Heart right ventricle (tissue), 16 donors: ENCODE data around the gene GTF2E1. TPM values are rescaled to one million over a fixed set of nuclear protein-coding genes. Genes with fewer than 3 reads are reported as not detected.
"Not testable (repeated sequence)": the region's sequence is repeated elsewhere in the genome, so short reads cannot be mapped to it uniquely, and the experiment has no call there.

Experiments
- ATAC-seq, 8 donors: fragments of 200-7000 bp; cut with Tn5 transposase; one replicate each; pipeline ENCODE4 v1.9.1; 2020; ENCODE audit warnings: mild to moderate bottlenecking in 8 of 8, moderate library complexity in 8 of 8, moderate number of reproducible peaks in 1 of 8
- DNase-seq, 2 donors: peaks; one replicate each; pipeline ENCODE4 v3.0.0-alpha.2; 2020
- H3K27ac ChIP-seq, 10 donors: fragments of 200-600 bp; sonication (generic) in 2 of 10; one replicate each; pipeline versions ENCODE4 v1.5.0 to v1.8.0; 2020 to 2022; ENCODE audit warnings: mild to moderate bottlenecking in 3 of 10
- H3K27me3 ChIP-seq, 7 donors: fragments of 200-600 bp; one replicate each; pipeline ENCODE4 v1.8.0; 2021 to 2022; ENCODE audit warnings: mild to moderate bottlenecking in 2 of 7
- H3K36me3 ChIP-seq, 9 donors: fragments of 200-600 bp; sonication (generic) in 1 of 9; one replicate each; pipeline versions ENCODE4 v1.5.0 to v1.8.0; 2020 to 2022; ENCODE audit warnings: mild to moderate bottlenecking in 2 of 9
- H3K4me1 ChIP-seq, 9 donors: fragments of 200-600 bp; sonication (generic) in 1 of 9; one replicate each; pipeline versions ENCODE4 v1.5.0 to v1.8.0; 2020 to 2022; ENCODE audit warnings: mild to moderate bottlenecking in 4 of 9
- H3K4me3 ChIP-seq, 10 donors: fragments of 200-600 bp; sonication (generic) in 2 of 10; one replicate each; pipeline versions ENCODE4 v1.5.0 to v1.8.0; 2020 to 2022; ENCODE audit warnings: mild to moderate bottlenecking in 7 of 10, moderate library complexity in 2 of 10
- H3K9me3 ChIP-seq, 11 donors: fragments of 200-600 bp in 10 of 11; sonication (generic) in 2 of 11; one replicate each; pipeline versions ENCODE4 v1.5.0 to v1.8.0; 2013 to 2022; ENCODE audit warnings: mild to moderate bottlenecking in 2 of 11, control low read depth in 1 of 11, moderate library complexity in 1 of 11
- WGBS, 2 donors: extraction: QIAGEN DNeasy Blood & Tissue Kit; methylation state at CpG; one replicate each; pipeline ENCODE4 v1.1.7; 2013; ENCODE audit warnings: inconsistent platforms in 1 of 2; 5-methylcytosine and 5-hydroxymethylcytosine counted together
- intact Hi-C, 10 donors: fragments of 100-400 bp; cut with DNase I; formaldehyde crosslinking; loops; one replicate each; pipeline versions ENCODE4 v1.11.1 to v1.14.2; 2022
- polyA plus RNA-seq, 2 donors: library from polyadenylated mRNA; stranded (reverse); fragments of 200-250 nt; gene quantifications; one replicate each; pipeline ENCODE4 v1.2.3, GENCODE V29; 2013
- total RNA-seq, 10 donors: library from RNA; stranded (reverse); fragmentation: NEBNext Ultra II Directional in 3 of 10; extraction: Animal tissue kit (Norgen Biotek cat#: 25700) in 3 of 10; gene quantifications; one replicate each; pipeline versions ENCODE4 v1.2.1 to v1.2.4, GENCODE V29; 2021 to 2023
- TF ChIP-seq, protein P1 (sequence below), 9 donors: fragments of 200-600 bp; sonication (generic) in 2 of 9; IDR thresholded peaks; one replicate each; pipeline versions ENCODE4 v1.5.0 to v1.8.0; 2021 to 2022; ENCODE audit warnings: antibody characterized with exemption in 9 of 9, mild to moderate bottlenecking in 5 of 9, moderate library complexity in 1 of 9
- donor health status: Arrhythmogenic right ventricular cardiomyopathy.
- donor health status: ischemic (EF 13 %, LVEDD 7.1; RV severe dilation, severe dysfunction).
- donor health status: healthy with polysubstance abuse.
- donor health status: DM: no; HTN: yes; CAD: no.
- donor health status: DM: no; HTN: no; CAD: no.
- donor health status: ischemic (EF 25% LVEDD 6.9; RV normal size, moderate dysfunction).
- donor health status: ischemic (EF 25% LVEDD 5.7; RV mildly dilated, moderate dysfunction).
- donor health status: healthy.
- donor health status: DM: yes; HTN: yes; CAD: no.
- donor health status: Ischemic cardiomyopathy.
- donor health status: ischemic (EF 35%, LVEDD 5.7; RV mildly dilated, moderate dysfunction).
- donor health status: nonischemic (EF 11% LVEDD 7.7; RV severe dilation, severe dysfunction).
- donor health status: DM: yes; HTN: yes; CAD: no.
- donor health status: PGD.
- donor health status: ischemic (EF 29% LVEDD 5.4; RV normal size, mild dysfunction).
- donor health status: nonischemic (EF 23%, LVEDD 6.1; RV moderate dilation, normal function).

Gene GTF2E1
- total and polyA plus RNA-seq, 12 donors: 3.7 to 16.2 (median 11.3) TPM

DNA sequence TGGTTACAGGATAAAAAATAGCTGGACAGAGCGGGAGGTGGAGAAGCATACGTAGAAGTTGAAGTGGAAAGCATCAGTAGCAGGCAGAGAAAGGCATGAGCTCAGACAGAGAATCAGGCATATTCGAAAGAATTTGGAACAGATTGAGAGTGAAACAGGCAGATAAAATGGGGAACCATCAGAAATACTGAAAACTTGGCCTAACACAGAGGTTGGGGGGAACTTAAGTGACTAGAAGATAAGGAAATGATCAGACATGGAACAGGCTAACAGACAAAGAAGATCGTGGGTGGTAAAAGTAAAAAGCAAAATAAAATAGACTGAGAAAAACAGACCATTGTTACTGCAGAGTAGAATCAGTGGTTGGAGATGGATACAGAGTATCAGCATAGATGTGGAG lies 32.9 kb downstream of the GTF2E1 start:
- no peaks in the 10 kb centered on the region for H3K4me1 ChIP-seq
- no peak overlapping the region for H3K4me3 ChIP-seq
- intact Hi-C loops: no loop called here
- 87 to 89% methylated on average over 4 of the region's 4 CpGs for WGBS, 2 donors
- no peaks in the 10 kb centered on the region for H3K27me3 ChIP-seq
- no peak overlapping the region for H3K27ac ChIP-seq
- peaks cover 0 to 80% (median 6%) of the 10 kb centered on the region in 9 donors for H3K36me3 ChIP-seq
- ATAC-seq (no peak), DNase-seq (no peak)
- TF ChIP-seq, protein P1, sequence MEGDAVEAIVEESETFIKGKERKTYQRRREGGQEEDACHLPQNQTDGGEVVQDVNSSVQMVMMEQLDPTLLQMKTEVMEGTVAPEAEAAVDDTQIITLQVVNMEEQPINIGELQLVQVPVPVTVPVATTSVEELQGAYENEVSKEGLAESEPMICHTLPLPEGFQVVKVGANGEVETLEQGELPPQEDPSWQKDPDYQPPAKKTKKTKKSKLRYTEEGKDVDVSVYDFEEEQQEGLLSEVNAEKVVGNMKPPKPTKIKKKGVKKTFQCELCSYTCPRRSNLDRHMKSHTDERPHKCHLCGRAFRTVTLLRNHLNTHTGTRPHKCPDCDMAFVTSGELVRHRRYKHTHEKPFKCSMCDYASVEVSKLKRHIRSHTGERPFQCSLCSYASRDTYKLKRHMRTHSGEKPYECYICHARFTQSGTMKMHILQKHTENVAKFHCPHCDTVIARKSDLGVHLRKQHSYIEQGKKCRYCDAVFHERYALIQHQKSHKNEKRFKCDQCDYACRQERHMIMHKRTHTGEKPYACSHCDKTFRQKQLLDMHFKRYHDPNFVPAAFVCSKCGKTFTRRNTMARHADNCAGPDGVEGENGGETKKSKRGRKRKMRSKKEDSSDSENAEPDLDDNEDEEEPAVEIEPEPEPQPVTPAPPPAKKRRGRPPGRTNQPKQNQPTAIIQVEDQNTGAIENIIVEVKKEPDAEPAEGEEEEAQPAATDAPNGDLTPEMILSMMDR (IDR thresholded peaks at IDR 0.05): no peak
- no peaks in the 10 kb centered on the region for H3K9me3 ChIP-seq

DNA sequence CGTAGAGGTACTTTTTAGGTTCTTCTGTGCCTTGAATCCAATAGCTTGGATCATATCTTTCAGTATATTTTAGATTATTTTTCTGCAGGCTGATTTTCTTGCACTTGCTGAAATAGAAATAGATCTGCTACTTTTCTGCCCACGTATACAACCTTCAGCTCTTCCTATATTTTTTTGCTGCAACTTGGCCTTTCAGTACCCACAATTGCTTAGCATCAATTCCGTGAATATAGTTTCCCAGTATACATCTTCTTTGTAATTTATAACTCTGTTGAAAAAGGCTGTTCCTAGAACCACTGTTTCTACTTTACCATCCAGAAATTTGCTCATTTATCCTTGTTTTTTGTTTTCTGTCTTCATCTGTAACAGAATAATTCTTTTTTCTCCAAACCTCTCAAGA lies 36.2 kb downstream of the GTF2E1 start:
- no peak overlapping the region for H3K27ac ChIP-seq
- no peaks in the 10 kb centered on the region for H3K4me1 ChIP-seq
- 97 to 99% methylated on average over 3 of the region's 3 CpGs for whole genome bisulfite sequencing, 2 donors
- ATAC-seq (no peak), DNase-seq (no peak)
- peaks cover 0 to 74% (median 6%) of the 10 kb centered on the region in 9 donors for H3K36me3 ChIP-seq
- H3K4me3 ChIP-seq: no peak overlapping the region
- no peaks in the 10 kb centered on the region for H3K27me3 ChIP-seq
- intact Hi-C loops: no loop called here
- no peaks in the 10 kb centered on the region for H3K9me3 ChIP-seq
- TF ChIP-seq, protein P1 (IDR thresholded peaks at IDR 0.05): no peak

- DNase-seq: no peak
- Histone ChIP-seq H3K4me1 (no peaks in the 10 kb centered on the region), H3K36me3 (peaks cover 0 to 69% (median 6%) of the 10 kb centered on the region in 9 donors), H3K9me3 (no peaks in the 10 kb centered on the region), H3K27me3 (no peaks in the 10 kb centered on the region), H3K27ac (no peak overlapping the region), H3K4me3 (no peak overlapping the region)
- no peak for ATAC-seq
- intact Hi-C loops: no loop called here
- TF ChIP-seq, protein P1 (IDR thresholded peaks at IDR 0.05): no peak
- 88 to 90% methylated on average over 13 of the region's 13 CpGs for WGBS, 2 donors
These were observed 38.4 kb downstream of the GTF2E1 start for GRCh38 chr3:120780977-120781376.

DNA sequence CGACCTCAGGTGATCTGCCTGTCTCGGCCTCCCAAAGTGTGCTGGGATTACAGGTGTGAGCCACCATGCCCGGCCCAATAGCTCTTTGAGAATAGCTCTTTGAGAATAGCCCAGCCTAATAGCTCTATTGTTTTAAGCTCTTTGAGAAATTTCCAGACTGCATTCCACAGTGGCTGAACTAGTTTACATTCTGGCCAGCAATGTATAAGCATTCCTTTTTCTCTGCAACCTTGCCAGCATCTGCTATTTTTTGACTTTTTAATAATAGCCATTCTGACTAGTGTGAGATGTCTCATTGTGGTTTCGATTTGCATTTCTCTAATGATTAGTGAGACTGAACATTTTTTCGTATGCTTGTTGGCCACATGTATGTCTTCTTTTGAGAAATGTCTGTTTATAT lies 43.3 kb downstream of the GTF2E1 start:
- H3K4me3 ChIP-seq, H3K27ac ChIP-seq, ATAC-seq, DNase-seq, H3K4me1 ChIP-seq, H3K9me3 ChIP-seq, H3K27me3 ChIP-seq, intact Hi-C loops: not testable (repeated sequence)
- 69 to 73% methylated on average over 5 of the region's 5 CpGs for WGBS, 2 donors
- H3K36me3 ChIP-seq: peaks cover 0 to 22% (median 0%) of the 10 kb centered on the region in 9 donors

DNA sequence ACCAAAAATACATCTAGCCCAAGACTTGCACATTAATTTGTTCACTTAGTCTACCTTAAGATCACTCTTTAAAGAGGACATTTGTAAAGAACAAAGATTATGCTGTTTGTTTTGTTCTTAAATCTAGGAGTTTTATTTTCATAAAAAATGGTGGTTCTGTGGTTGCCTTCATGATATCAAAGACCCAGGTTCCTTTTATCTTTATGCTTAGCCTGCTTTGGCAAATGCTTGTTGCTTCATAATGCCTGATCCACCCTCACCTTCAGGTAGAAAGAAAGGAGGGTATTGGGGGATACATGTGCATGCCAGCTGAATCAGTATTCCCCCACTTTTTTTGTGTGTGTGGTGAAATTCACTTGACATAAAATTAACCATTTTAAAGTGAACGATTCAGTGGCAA lies 48.5 kb downstream of the GTF2E1 start:
- H3K9me3 ChIP-seq: no peaks in the 10 kb centered on the region
- H3K4me3 ChIP-seq: no peak overlapping the region
- no peaks in the 10 kb centered on the region for H3K27me3 ChIP-seq
- intact Hi-C loops: loop anchor here in 6 of 10 donors (5.0 to 10.0 kb wide), 3 partner anchors 229 to 546 kb away; no protein-coding TSS in a partner anchor
- no peaks in the 10 kb centered on the region for H3K36me3 ChIP-seq
- 87 to 93% methylated on average over 1 of the region's 1 CpG for WGBS, 2 donors
- TF ChIP-seq, protein P1 (IDR thresholded peaks at IDR 0.05): no peak
- DNase-seq (no peak), ATAC-seq (no peak)
- no peaks in the 10 kb centered on the region for H3K4me1 ChIP-seq
- no peak overlapping the region for H3K27ac ChIP-seq
